Gastroesophageal sphincter (tissue), 4 donors: ENCODE measurements around the gene KPTN. TPM values are rescaled to one million over a fixed set of nuclear protein-coding genes. Genes with fewer than 3 reads are reported as not detected.

ENCODE experiments used
- ATAC-seq: fragments of 150-250 bp; one replicate; pipeline ENCODE4 v1.9.1; 2016; ENCODE audit warnings: mild to moderate bottlenecking, moderate library complexity
- H3K27ac ChIP-seq, 4 donors: fragments of 200-600 bp; sonication (generic) in 3 of 4; 1 replicate in 3 of 4; 2 replicates in 1 of 4; pipeline ENCODE4 v1.5.1; 2016 to 2019
- H3K27me3 ChIP-seq: fragments of 200-600 bp; sonication (generic); one replicate; pipeline ENCODE4 v1.5.1; 2019
- H3K36me3 ChIP-seq, 2 donors: fragments of 200-600 bp; sonication (generic); one replicate each; pipeline ENCODE4 v1.5.1; 2019; ENCODE audit warnings: control low read depth in 1 of 2
- H3K4me1 ChIP-seq, 3 donors: fragments of 200-600 bp; sonication (generic); 1 replicate in 2 of 3; 2 replicates in 1 of 3; pipeline ENCODE4 v1.5.1; 2016 to 2019; ENCODE audit warnings: control low read depth in 2 of 3
- H3K4me3 ChIP-seq, 2 donors: fragments of 200-600 bp; sonication (generic); one replicate each; pipeline ENCODE4 v1.5.1; 2019; ENCODE audit warnings: mild to moderate bottlenecking in 1 of 2, moderate library complexity in 1 of 2
- H3K9me3 ChIP-seq, 3 donors: fragments of 200-600 bp; sonication (generic); one replicate each; pipeline ENCODE4 v1.5.1; 2017 to 2019; ENCODE audit warnings: control low read depth in 2 of 3
- CTCF ChIP-seq, 4 experiments: fragments of 200-600 bp in 2 of 4; fragments of 450-650 bp in 2 of 4; sonication (generic) in 1 of 4; IDR thresholded peaks; one replicate each; pipeline ENCODE4 v1.5.1; 2017 to 2019; ENCODE audit warnings: antibody characterized with exemption in 4 of 4, mild to moderate bottlenecking in 2 of 4, moderate library complexity in 2 of 4
- EP300 ChIP-seq: sonication (generic); formaldehyde crosslinking; IDR thresholded peaks from one replicate; pipeline ENCODE4 v1.6.1; 2017; ENCODE audit warnings: antibody characterized with exemption, mild to moderate bottlenecking
- POLR2A ChIP-seq, 2 donors: fragments of 450-650 bp; IDR thresholded peaks; one replicate each; pipeline ENCODE4 v1.6.1; 2017; ENCODE audit warnings: antibody characterized with exemption in 2 of 2, mild to moderate bottlenecking in 2 of 2, moderate library complexity in 1 of 2
- POLR2AphosphoS5 ChIP-seq: sonication (generic); formaldehyde crosslinking; IDR thresholded peaks from one replicate; pipeline ENCODE4 v1.6.1; 2017; ENCODE audit warnings: antibody characterized with exemption
- WGBS, 2 donors: methylation state at CpG; one replicate each; pipeline ENCODE4 v1.1.5; 2018; ENCODE audit warnings: low coverage in 1 of 2; 5-methylcytosine and 5-hydroxymethylcytosine counted together
- total RNA-seq, 4 donors: library from RNA; depleted of rRNA; stranded (reverse); fragments of >200 nt; gene quantifications; one replicate each; pipeline ENCODE4 v1.1.0, GENCODE V29; 2016

Gene KPTN
- total RNA-seq, 4 donors from 2014 or later = 2.4 to 4.3 (median 3.4) TPM

- TF ChIP-seq CTCF (IDR thresholded peaks at IDR 0.05) (no peak), POLR2A (IDR thresholded peaks at IDR 0.05) (no peak), EP300 (no peak)
- 48 to 72% methylated on average over 9 to 16 of the region's 16 CpGs for WGBS, 2 donors
- Histone ChIP-seq H3K36me3 (no peaks in the 10 kb centered on the region), H3K4me3 (no peak overlapping the region), H3K4me1 (peaks cover 0 to 17% (median 2%) of the 10 kb centered on the region in 3 donors), H3K27ac (no peak overlapping the region), H3K27me3 (peaks cover 52% of the 10 kb centered on the region), H3K9me3 (no peaks in the 10 kb centered on the region)
- ATAC-seq = no peak
These were observed 48.8 kb downstream of the KPTN start for GRCh38 chr19:47435196-47435595.

- peaks cover 63% of the 10 kb centered on the region for H3K27me3 ChIP-seq
- no peaks in the 10 kb centered on the region for H3K36me3 ChIP-seq
- no peak overlapping the region for H3K27ac ChIP-seq
- no peak for ATAC-seq
- H3K4me3 ChIP-seq = no peak overlapping the region
- no peaks in the 10 kb centered on the region for H3K9me3 ChIP-seq
- 69% methylated on average over 5 of the region's 7 CpGs; no CpG with 5 or more reads in 1 of the 2 donors for WGBS, 2 donors
- H3K4me1 ChIP-seq = peaks cover 0 to 28% (median 6%) of the 10 kb centered on the region in 3 donors
- TF ChIP-seq CTCF (IDR thresholded peaks at IDR 0.05) (no peak), EP300 (no peak), POLR2AphosphoS5 (no peak), POLR2A (IDR thresholded peaks at IDR 0.05) (no peak)
These were observed 49.9 kb downstream of the KPTN start for GRCh38 chr19:47434088-47434487.

- 30% methylated on average over 1 of the region's 1 CpG; no CpG with 5 or more reads in 1 of the 2 donors for WGBS, 2 donors
- peaks cover 69% of the 10 kb centered on the region for H3K27me3 ChIP-seq
These were observed 50.9 kb downstream of the KPTN start for GRCh38 chr19:47433121-47433520.

GRCh38 chr19:47432499-47432898 lies 51.5 kb downstream of the KPTN start:
- no peak overlapping the region for H3K27ac ChIP-seq
- peaks cover 0 to 43% (median 18%) of the 10 kb centered on the region in 3 donors for H3K4me1 ChIP-seq
- peaks cover 69% of the 10 kb centered on the region for H3K27me3 ChIP-seq
- H3K36me3 ChIP-seq = no peaks in the 10 kb centered on the region
- TF ChIP-seq POLR2AphosphoS5 = no peak
- no peak for TF ChIP-seq POLR2A (IDR thresholded peaks at IDR 0.05)
- no peak for TF ChIP-seq CTCF (IDR thresholded peaks at IDR 0.05)
- TF ChIP-seq EP300 = no peak
- no peak for ATAC-seq
- H3K9me3 ChIP-seq = no peaks in the 10 kb centered on the region
- H3K4me3 ChIP-seq = no peak overlapping the region

More at GRCh38 chr19:47433121-47433520, 50.9 kb downstream of the KPTN start:
- no peaks in the 10 kb centered on the region for H3K36me3 ChIP-seq
- H3K27ac ChIP-seq = no peak overlapping the region
- H3K4me3 ChIP-seq = no peak overlapping the region
- no peaks in the 10 kb centered on the region for H3K9me3 ChIP-seq
- ATAC-seq = no peak
- peaks cover 0 to 37% (median 14%) of the 10 kb centered on the region in 3 donors for H3K4me1 ChIP-seq
- TF ChIP-seq POLR2AphosphoS5 = no peak
- TF ChIP-seq CTCF (IDR thresholded peaks at IDR 0.05) = no peak
- TF ChIP-seq POLR2A (IDR thresholded peaks at IDR 0.05) = no peak
- no peak for TF ChIP-seq EP300

GRCh38 chr19:47432091-47432490 lies 51.9 kb downstream of the KPTN start:
- no peak for ATAC-seq
- H3K4me3 ChIP-seq = no peak overlapping the region
- H3K4me1 ChIP-seq = peaks cover 0 to 48% (median 21%) of the 10 kb centered on the region in 3 donors
- TF ChIP-seq EP300 (no peak), POLR2AphosphoS5 (no peak), POLR2A (IDR thresholded peaks at IDR 0.05) (no peak), CTCF (IDR thresholded peaks at IDR 0.05) (no peak)
- no peak overlapping the region for H3K27ac ChIP-seq
- WGBS, 2 donors = 86 to 92% methylated on average over 5 to 12 of the region's 18 CpGs
- H3K27me3 ChIP-seq = peaks cover 69% of the 10 kb centered on the region
- no peaks in the 10 kb centered on the region for H3K36me3 ChIP-seq
- H3K9me3 ChIP-seq = no peaks in the 10 kb centered on the region
